Transverse colon (tissue), 4 donors: Measurements from ENCODE around the gene PLEKHO2. TPM values are rescaled to one million over a fixed set of nuclear protein-coding genes. Genes with fewer than 3 reads are reported as not detected.

ENCODE experiments used
- DNase-seq: peaks from one replicate; pipeline ENCODE4 v3.0.0-alpha.2; 2019
- H3K27ac ChIP-seq, 4 donors: fragments of 200-600 bp; sonication (generic); 2 replicates each; pipeline ENCODE4 v1.5.1; 2016 to 2018; ENCODE audit warnings: inconsistent platforms in 4 of 4
- H3K27me3 ChIP-seq: fragments of 200-600 bp; sonication (generic); 2 replicates; pipeline ENCODE4 v1.5.1; 2017; ENCODE audit warnings: inconsistent platforms
- H3K36me3 ChIP-seq, 4 donors: fragments of 200-600 bp; sonication (generic); 2 replicates each; pipeline ENCODE4 v1.5.1; 2017 to 2019; ENCODE audit warnings: inconsistent platforms in 4 of 4
- H3K4me1 ChIP-seq, 4 donors: fragments of 200-600 bp; sonication (generic); 2 replicates each; pipeline ENCODE4 v1.5.1; 2017 to 2020; ENCODE audit warnings: inconsistent platforms in 4 of 4
- H3K4me3 ChIP-seq, 4 donors: fragments of 200-600 bp; sonication (generic); 1 replicate in 1 of 4; 2 replicates in 3 of 4; pipeline versions ENCODE4 v1.5.1 to v1.6.1; 2017 to 2019; ENCODE audit warnings: inconsistent platforms in 4 of 4
- H3K9me3 ChIP-seq, 2 donors: fragments of 200-600 bp; sonication (generic); 2 replicates each; pipeline ENCODE4 v1.5.1; 2017 to 2019; ENCODE audit warnings: inconsistent platforms in 2 of 2
- EP300 ChIP-seq: sonication (generic); formaldehyde crosslinking; IDR thresholded peaks from one replicate; pipeline ENCODE4 v1.6.1; 2017; ENCODE audit warnings: antibody characterized with exemption, low read depth
- POLR2A ChIP-seq: fragments of 450-650 bp; IDR thresholded peaks from one replicate; pipeline ENCODE4 v1.6.1; 2016; ENCODE audit warnings: antibody characterized with exemption, mild to moderate bottlenecking, moderate library complexity
- POLR2AphosphoS5 ChIP-seq, 3 donors: sonication (generic); formaldehyde crosslinking; IDR thresholded peaks; one replicate each; pipeline ENCODE4 v1.6.1; 2016; ENCODE audit warnings: antibody characterized with exemption in 3 of 3
- WGBS, 2 donors: methylation state at CpG; one replicate each; pipeline ENCODE4 v1.1.5; 2018; ENCODE audit warnings: low coverage in 1 of 2; 5-methylcytosine and 5-hydroxymethylcytosine counted together
- in situ Hi-C, 4 donors: fragments of 200-750 bp; cut with MboI; loops; one replicate each; pipeline versions ENCODE4 v1.15.0 to v1.15.1; 2017; ENCODE audit warnings: low sequenced_read_pairs in 3 of 4, low pct_ligation_motif_present in 1 of 4, low pct_unique_long_range_greater_than_20kb in 1 of 4
- intact Hi-C: fragments of 100-400 bp; cut with DNase I; formaldehyde crosslinking; loops from one replicate; pipeline ENCODE4 v1.15.1; 2023; ENCODE audit warnings: low total_unique reads
- total RNA-seq, 4 donors: library from RNA; depleted of rRNA; stranded (reverse); fragments of >200 nt; gene quantifications; one replicate each; pipeline ENCODE4 v1.1.0, GENCODE V29; 2016
- TF ChIP-seq, protein P1 (sequence below), 5 experiments: fragments of 200-600 bp in 3 of 5; fragments of 450-650 bp in 2 of 5; sonication (generic) in 3 of 5; IDR thresholded peaks; 1 replicate in 2 of 5; 2 replicates in 3 of 5; pipeline ENCODE4 v1.5.1; 2016 to 2017; ENCODE audit warnings: antibody characterized with exemption in 5 of 5, inconsistent platforms in 3 of 5, mild to moderate bottlenecking in 2 of 5, moderate library complexity in 1 of 5

The PLEKHO2 gene
- total RNA-seq, 4 donors from 2014 or later, result 4.6 to 12.3 (median 9.8) TPM

DNA sequence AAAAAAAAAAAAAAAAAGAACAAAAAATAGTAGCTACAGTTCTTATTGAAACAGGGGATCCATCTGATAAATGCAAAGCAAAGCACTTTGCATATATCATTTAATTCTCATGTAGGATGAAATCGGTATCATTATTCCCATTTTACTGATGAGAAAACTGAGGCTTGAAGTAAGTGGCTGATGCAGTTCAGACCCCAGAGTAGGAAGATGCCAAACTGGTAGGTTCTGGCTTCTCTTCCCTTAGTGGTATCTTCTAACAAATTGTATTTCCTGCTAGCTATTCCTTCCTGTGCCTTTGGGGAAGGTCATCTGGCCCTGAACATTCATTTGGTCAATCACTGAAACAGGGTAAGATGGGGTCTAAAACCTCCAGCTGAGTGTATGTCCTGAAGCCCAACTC lies 38.2 kb upstream of the PLEKHO2 start:
- no peaks in the 10 kb centered on the region for H3K9me3 ChIP-seq
- peak overlapping the region in 3 of 4 donors; percentile 55 to 90 (median 66) for H3K27ac ChIP-seq
- DNase-seq, result no peak
- WGBS, 2 donors, result 91 to 98% methylated on average over 1 of the region's 1 CpG
- H3K36me3 ChIP-seq, result no peaks in the 10 kb centered on the region
- intact Hi-C loops (no loop called here), in situ Hi-C loops (loop anchor here in 3 of 4 donors (10.0 kb wide), 2 partner anchors 59 to 69 kb away; no protein-coding TSS in a partner anchor)
- H3K4me1 ChIP-seq, result peaks cover 0 to 12% (median 8%) of the 10 kb centered on the region in 4 donors
- H3K4me3 ChIP-seq, result no peak overlapping the region
- no peaks in the 10 kb centered on the region for H3K27me3 ChIP-seq
- TF ChIP-seq POLR2AphosphoS5 (IDR thresholded peaks at IDR 0.05) (no peak), EP300 (no peak), POLR2A (no peak)
- TF ChIP-seq, protein P1, sequence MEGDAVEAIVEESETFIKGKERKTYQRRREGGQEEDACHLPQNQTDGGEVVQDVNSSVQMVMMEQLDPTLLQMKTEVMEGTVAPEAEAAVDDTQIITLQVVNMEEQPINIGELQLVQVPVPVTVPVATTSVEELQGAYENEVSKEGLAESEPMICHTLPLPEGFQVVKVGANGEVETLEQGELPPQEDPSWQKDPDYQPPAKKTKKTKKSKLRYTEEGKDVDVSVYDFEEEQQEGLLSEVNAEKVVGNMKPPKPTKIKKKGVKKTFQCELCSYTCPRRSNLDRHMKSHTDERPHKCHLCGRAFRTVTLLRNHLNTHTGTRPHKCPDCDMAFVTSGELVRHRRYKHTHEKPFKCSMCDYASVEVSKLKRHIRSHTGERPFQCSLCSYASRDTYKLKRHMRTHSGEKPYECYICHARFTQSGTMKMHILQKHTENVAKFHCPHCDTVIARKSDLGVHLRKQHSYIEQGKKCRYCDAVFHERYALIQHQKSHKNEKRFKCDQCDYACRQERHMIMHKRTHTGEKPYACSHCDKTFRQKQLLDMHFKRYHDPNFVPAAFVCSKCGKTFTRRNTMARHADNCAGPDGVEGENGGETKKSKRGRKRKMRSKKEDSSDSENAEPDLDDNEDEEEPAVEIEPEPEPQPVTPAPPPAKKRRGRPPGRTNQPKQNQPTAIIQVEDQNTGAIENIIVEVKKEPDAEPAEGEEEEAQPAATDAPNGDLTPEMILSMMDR (IDR thresholded peaks at IDR 0.05), result no peak

DNA sequence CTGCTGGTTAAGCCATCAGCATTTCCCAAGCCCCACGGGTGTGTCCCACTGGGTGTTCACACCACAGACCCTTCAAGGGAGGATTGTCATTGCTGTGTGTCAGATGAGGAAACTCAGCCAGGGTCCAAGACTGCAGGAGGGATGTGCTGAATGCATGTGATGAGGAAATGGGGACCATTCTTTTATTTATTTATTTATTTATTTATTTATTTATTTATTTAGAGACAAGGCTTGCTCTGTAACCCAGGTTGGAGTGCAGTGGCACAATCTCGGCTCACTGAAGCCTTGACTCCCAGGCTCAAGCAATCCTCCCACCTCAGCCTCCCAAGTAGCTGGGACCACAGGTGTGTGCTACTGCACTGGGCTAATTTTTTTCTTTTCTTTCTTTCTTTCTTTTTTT lies 37.1 kb upstream of the PLEKHO2 start:
- peaks cover 0 to 12% (median 9%) of the 10 kb centered on the region in 4 donors for H3K4me1 ChIP-seq
- TF ChIP-seq POLR2A (no peak), EP300 (no peak), POLR2AphosphoS5 (IDR thresholded peaks at IDR 0.05) (no peak)
- TF ChIP-seq, protein P1 (IDR thresholded peaks at IDR 0.05), result no peak
- H3K27me3 ChIP-seq, result no peaks in the 10 kb centered on the region
- intact Hi-C loops (no loop called here), in situ Hi-C loops (loop anchor here in 3 of 4 donors (10.0 kb wide), 2 partner anchors 60 to 70 kb away; no protein-coding TSS in a partner anchor)
- H3K4me3 ChIP-seq, result no peak overlapping the region
- no peak for DNase-seq
- H3K36me3 ChIP-seq, result no peaks in the 10 kb centered on the region
- WGBS, 2 donors, result 69% methylated on average over 2 of the region's 2 CpGs; no CpG with 5 or more reads in 1 of the 2 donors
- H3K9me3 ChIP-seq, result no peaks in the 10 kb centered on the region
- H3K27ac ChIP-seq, result peak overlapping the region in 2 of 4 donors; percentile 55 to 90

DNA sequence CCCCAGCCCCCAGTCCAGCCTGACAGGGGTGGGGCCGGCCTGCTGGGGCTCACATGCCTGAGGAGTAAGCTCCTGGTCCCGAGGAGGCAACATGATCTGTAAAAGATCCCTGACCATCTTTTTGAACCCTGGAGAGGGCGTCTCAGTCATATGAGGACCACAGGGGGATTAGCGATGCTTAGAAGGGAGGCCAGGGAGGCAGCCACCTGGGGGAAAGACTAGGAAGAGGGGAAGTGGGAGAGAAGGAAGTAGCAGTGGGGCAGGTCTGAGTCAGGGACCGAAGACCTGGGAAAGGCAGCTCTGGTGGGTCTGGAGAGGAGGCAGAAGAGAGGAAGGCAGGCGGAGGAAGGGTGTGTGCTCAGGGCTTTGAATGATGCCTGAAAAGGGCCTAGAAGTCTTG lies 35.2 kb upstream of the PLEKHO2 start:
- Histone ChIP-seq H3K27me3 (no peaks in the 10 kb centered on the region), H3K4me3 (no peak overlapping the region), H3K36me3 (no peaks in the 10 kb centered on the region), H3K9me3 (no peaks in the 10 kb centered on the region), H3K27ac (peak overlapping the region; percentile 68 to 90 (median 74)), H3K4me1 (peaks cover 0 to 12% (median 10%) of the 10 kb centered on the region in 4 donors)
- 81 to 85% methylated on average over 2 to 6 of the region's 6 CpGs for WGBS, 2 donors
- intact Hi-C loops (no loop called here), in situ Hi-C loops (loop anchor here in 3 of 4 donors (10.0 kb wide), 2 partner anchors 62 to 72 kb away; no protein-coding TSS in a partner anchor)
- TF ChIP-seq EP300 (no peak), POLR2AphosphoS5 (IDR thresholded peaks at IDR 0.05) (no peak), POLR2A (no peak)
- TF ChIP-seq, protein P1 (IDR thresholded peaks at IDR 0.05), result no peak
- DNase-seq, result no peak

DNA sequence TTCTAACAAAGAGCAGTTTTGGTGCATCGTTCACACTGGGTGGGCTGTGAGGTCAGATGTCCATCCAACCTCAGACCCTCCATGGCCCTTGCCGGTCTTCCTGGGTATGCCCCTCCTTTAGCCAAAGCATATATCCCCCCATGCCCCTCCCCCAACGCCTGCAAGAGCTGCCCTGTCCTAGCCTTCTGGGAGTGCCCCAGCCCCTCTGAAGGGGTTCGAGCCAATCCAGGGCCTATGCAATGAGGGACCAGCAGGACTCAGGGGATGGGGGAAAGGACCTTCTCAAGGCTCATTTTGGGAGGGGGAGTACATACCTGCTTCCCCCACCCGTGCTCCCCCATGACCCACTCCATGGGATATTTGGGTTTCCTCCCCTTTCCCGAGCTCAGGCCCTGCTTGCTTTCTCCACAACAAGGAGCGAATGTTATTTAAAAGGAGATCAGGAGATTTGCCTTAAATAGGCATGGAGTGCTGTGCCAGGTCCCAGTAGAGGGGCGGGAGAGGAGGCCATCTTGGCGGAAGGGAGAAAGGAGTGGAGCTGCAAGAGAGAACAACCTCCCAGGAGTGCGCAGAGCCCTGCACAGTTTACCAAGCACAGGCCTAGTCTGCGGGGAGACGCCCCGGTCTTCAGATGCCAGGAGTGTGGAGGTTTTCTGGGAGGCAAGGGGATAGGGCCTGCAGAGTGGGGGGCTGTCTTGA lies 34.5 kb upstream of the PLEKHO2 start:
- TF ChIP-seq, protein P1 (IDR thresholded peaks at IDR 0.05), result no peak
- TF ChIP-seq POLR2A, result no peak
- TF ChIP-seq POLR2AphosphoS5 (IDR thresholded peaks at IDR 0.05), result no peak
- TF ChIP-seq EP300, result no peak
- H3K36me3 ChIP-seq, result no peaks in the 10 kb centered on the region
- DNase-seq, result no peak
- no peaks in the 10 kb centered on the region for H3K27me3 ChIP-seq
- H3K4me3 ChIP-seq, result no peak overlapping the region
- WGBS, 2 donors, result 60 to 68% methylated on average over 2 to 13 of the region's 13 CpGs
- H3K9me3 ChIP-seq, result no peaks in the 10 kb centered on the region
- peaks cover 0 to 12% (median 7%) of the 10 kb centered on the region in 4 donors for H3K4me1 ChIP-seq
- intact Hi-C loops (no loop called here), in situ Hi-C loops (loop anchor here in 3 of 4 donors (10.0 kb wide), 2 partner anchors 62 to 72 kb away; no protein-coding TSS in a partner anchor)
- H3K27ac ChIP-seq, result peak overlapping the region; percentile 68 to 90 (median 74)
